HepG2 (cell line): ENCODE results near the gene SLC23A2. TPM values are rescaled to one million over a fixed set of nuclear protein-coding genes. Genes with fewer than 3 reads are reported as not detected.

Experiments used
- AKAP8 ChIP-seq: sonication (generic); formaldehyde crosslinking; IDR thresholded peaks from 2 replicates; pipeline ENCODE4 v1.5.1; 2020; ENCODE audit warnings: mild to moderate bottlenecking, missing genetic modification reagents
- DNMT3B ChIP-seq: conservative IDR thresholded peaks from 2 replicates; pipeline ENCODE4 v1.6.1; 2016; ENCODE audit warnings: missing biosample characterization, control low read depth
- EHMT2 ChIP-seq: fragments of 200-600 bp; sonication (generic); IDR thresholded peaks from 2 replicates; pipeline ENCODE4 v1.7.0; 2017; ENCODE audit warnings: antibody characterized with exemption, low read depth, low read length, borderline replicate concordance
- ESRRA ChIP-seq: sonication (generic); formaldehyde crosslinking; IDR thresholded peaks from 2 replicates; pipeline ENCODE4 v1.5.1; 2020; ENCODE audit warnings: mild to moderate bottlenecking, low read depth, missing genetic modification reagents
- GZF1 ChIP-seq: sonication (generic); formaldehyde crosslinking; IDR thresholded peaks from 2 replicates; pipeline ENCODE4 v1.5.1; 2020; ENCODE audit warnings: mild to moderate bottlenecking, missing genetic modification reagents
- HIC2 ChIP-seq: sonication (generic); formaldehyde crosslinking; IDR thresholded peaks from 2 replicates; pipeline ENCODE4 v1.9.0; 2022; ENCODE audit warnings: low read depth, missing genetic modification reagents
- IKZF4 ChIP-seq: sonication (generic); formaldehyde crosslinking; IDR thresholded peaks from 2 replicates; pipeline ENCODE4 v1.5.1; 2020; ENCODE audit warnings: borderline replicate concordance, mild to moderate bottlenecking, low read depth, missing genetic modification reagents; ENCODE audit errors: not compliant biosample characterization
- MTF2 ChIP-seq: sonication (generic); formaldehyde crosslinking; IDR thresholded peaks from 2 replicates; pipeline ENCODE4 v1.5.0; 2020; ENCODE audit warnings: missing genetic modification reagents, borderline replicate concordance
- PLSCR1 ChIP-seq: sonication (generic); formaldehyde crosslinking; IDR thresholded peaks from 2 replicates; pipeline ENCODE4 v1.5.0; 2020; ENCODE audit warnings: missing genetic modification reagents, mild to moderate bottlenecking, borderline replicate concordance
- SKIL ChIP-seq: sonication (generic); formaldehyde crosslinking; IDR thresholded peaks from 2 replicates; pipeline ENCODE4 v1.8.0; 2022; ENCODE audit warnings: missing genetic modification reagents, mild to moderate bottlenecking, moderate library complexity, borderline replicate concordance
- ZBTB39 ChIP-seq: sonication (generic); formaldehyde crosslinking; IDR thresholded peaks from 2 replicates; pipeline ENCODE4 v1.5.0; 2020; ENCODE audit warnings: missing genetic modification reagents
- ZFP62 ChIP-seq: sonication (generic); formaldehyde crosslinking; IDR thresholded peaks from 2 replicates; pipeline ENCODE4 v1.4.0; 2020; ENCODE audit warnings: missing genetic modification reagents
- ZNF34 ChIP-seq: sonication (generic); formaldehyde crosslinking; IDR thresholded peaks from 2 replicates; pipeline ENCODE4 v1.4.0; 2020; ENCODE audit warnings: mild to moderate bottlenecking, missing genetic modification reagents, borderline replicate concordance
- ZNF558 ChIP-seq: sonication (generic); formaldehyde crosslinking; IDR thresholded peaks from 2 replicates; pipeline ENCODE4 v1.9.0; 2022; ENCODE audit warnings: mild to moderate bottlenecking, missing genetic modification reagents, borderline replicate concordance
- ZNF609 ChIP-seq: sonication (generic); formaldehyde crosslinking; IDR thresholded peaks from 2 replicates; pipeline ENCODE4 v1.4.0; 2020; ENCODE audit warnings: mild to moderate bottlenecking, missing genetic modification reagents, borderline replicate concordance
- polyA plus RNA-seq, 8 experiments: library from polyadenylated mRNA; depleted of rRNA in 3 of 8; stranded (reverse) in 7 of 8; unstranded in 1 of 8; fragments of >200 nt; fragmentation: Illumina TruSeq in 4 of 8; extraction: Trizol in 4 of 8; gene quantifications; 2 replicates each; pipeline versions ENCODE4 v1.2.1 to v1.2.3, GENCODE V29; 2011 to 2016; ENCODE audit warnings: low read depth in 4 of 8, missing spikeins in 1 of 8, mixed read lengths in 1 of 8; ENCODE audit not compliant: insufficient read depth in 1 of 8
- total RNA-seq, 5 experiments: library from RNA; depleted of rRNA; stranded (reverse); fragments of >200 nt; fragmentation: Illumina TruSeq; extraction: Trizol; gene quantifications; 2 replicates each; pipeline ENCODE4 v1.2.3, GENCODE V29; 2016; ENCODE audit warnings: low read depth in 1 of 5
- TF ChIP-seq, protein P1 (sequence below): sonication (generic); formaldehyde crosslinking; IDR thresholded peaks from 2 replicates; pipeline ENCODE4 v1.4.0; 2020; ENCODE audit warnings: missing genetic modification reagents, low read depth, mild to moderate bottlenecking, borderline replicate concordance

Gene SLC23A2
- total and polyA plus RNA-seq, 2 of the 13 experiments (the other 11 are each of a cell fraction or from before 2014, with no cell fraction given), result 42.2 to 51.2 TPM

GRCh38 chr20:4961746-4962145 lies 39.6 kb downstream of the SLC23A2 start (continued):
- TF ChIP-seq ZNF609 (peak; percentile 95), ZNF34 (CRISPR knock-in tag) (no peak), GZF1 (CRISPR knock-in tag) (no peak), DNMT3B (CRISPR knock-in tag) (peak; percentile 93), ZFP62 (CRISPR knock-in tag) (no peak), HIC2 (CRISPR knock-in tag) (peak; percentile 81; the same call in 1 of the 2 replicates), PLSCR1 (no peak), SKIL (CRISPR knock-in tag) (peak; percentile 99), AKAP8 (no peak; the same call in 1 of the 2 replicates), ESRRA (CRISPR knock-in tag) (peak; percentile 72; the same call in 1 of the 2 replicates), EHMT2 (peak; percentile 66; the same call in 1 of the 2 replicates), ZBTB39 (no peak), ZNF558 (CRISPR knock-in tag) (no peak), MTF2 (CRISPR knock-in tag) (no peak), IKZF4 (CRISPR knock-in tag) (no peak)
- TF ChIP-seq, protein P1, sequence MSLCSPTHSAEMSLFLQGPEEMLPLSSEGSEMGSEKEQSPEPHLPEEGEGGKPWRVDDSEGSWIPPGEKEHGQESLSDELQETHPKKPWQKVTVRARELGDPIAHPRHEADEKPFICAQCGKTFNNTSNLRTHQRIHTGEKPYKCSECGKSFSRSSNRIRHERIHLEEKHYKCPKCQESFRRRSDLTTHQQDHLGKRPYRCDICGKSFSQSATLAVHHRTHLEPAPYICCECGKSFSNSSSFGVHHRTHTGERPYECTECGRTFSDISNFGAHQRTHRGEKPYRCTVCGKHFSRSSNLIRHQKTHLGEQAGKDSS (CRISPR knock-in tag), result peak; percentile 61
